Neural progenitor cell (in vitro differentiated cells): ENCODE data around the gene KCNJ18. TPM values are rescaled to one million over a fixed set of nuclear protein-coding genes. Genes with fewer than 3 reads are reported as not detected.
"Not testable (repeated sequence)": the region's sequence is repeated elsewhere in the genome, so short reads cannot be mapped to it uniquely, and the experiment has no call there.

Experiments
- DNase-seq: peaks from one replicate; pipeline ENCODE4 v3.0.0-alpha.2; 2016; ENCODE audit warnings: low spot score
- H2AFZ ChIP-seq: fragments of 200-600 bp; sonication (generic); replicated peaks from 2 replicates; pipeline ENCODE4 v1.6.1; 2016; ENCODE audit warnings: antibody characterized with exemption
- H3F3A ChIP-seq: fragments of 200-600 bp; sonication (generic); 2 replicates; pipeline ENCODE4 v1.6.1; 2016; ENCODE audit warnings: antibody characterized with exemption, low read depth
- H3K27ac ChIP-seq: fragments of 200-600 bp; sonication (generic); 2 replicates; pipeline ENCODE4 v1.5.1; 2016; ENCODE audit warnings: mild to moderate bottlenecking
- H3K27me3 ChIP-seq: fragments of 200-600 bp; sonication (generic); 2 replicates; pipeline ENCODE4 v1.6.1; 2016; ENCODE audit warnings: mild to moderate bottlenecking, moderate library complexity
- H3K36me3 ChIP-seq: fragments of 200-600 bp; sonication (generic); 2 replicates; pipeline ENCODE4 v1.5.1; 2016
- H3K4me1 ChIP-seq: fragments of 200-600 bp; sonication (generic); 2 replicates; pipeline ENCODE4 v1.6.1; 2016; ENCODE audit warnings: mixed run types
- H3K4me2 ChIP-seq: fragments of 200-600 bp; sonication (generic); 2 replicates; pipeline ENCODE4 v1.6.1; 2016
- H3K4me3 ChIP-seq: fragments of 200-600 bp; sonication (generic); 2 replicates; pipeline ENCODE4 v1.5.1; 2016
- H3K79me2 ChIP-seq: fragments of 200-600 bp; sonication (generic); 2 replicates; pipeline ENCODE4 v1.6.1; 2016; ENCODE audit warnings: low read depth
- H3K9ac ChIP-seq: fragments of 200-600 bp; sonication (generic); 2 replicates; pipeline ENCODE4 v1.6.1; 2016
- H3K9me3 ChIP-seq: fragments of 200-600 bp; sonication (generic); 2 replicates; pipeline ENCODE4 v1.5.1; 2016; ENCODE audit warnings: low read depth
- H4K20me1 ChIP-seq: fragments of 200-600 bp; sonication (generic); 2 replicates; pipeline ENCODE4 v1.6.1; 2016; ENCODE audit warnings: low read depth
- H3K27ac Mint-ChIP-seq: 3 replicates; pipeline ENCODE4 v1.8.0; 2021; ENCODE audit warnings: mixed read lengths
- H3K27me3 Mint-ChIP-seq: 2 replicates; pipeline ENCODE4 v1.8.0; 2022; ENCODE audit warnings: low read depth, mild to moderate bottlenecking, inconsistent platforms, moderate library complexity, mixed read lengths; ENCODE audit not compliant: insufficient read depth
- H3K36me3 Mint-ChIP-seq: 3 replicates; pipeline ENCODE4 v1.8.0; 2021; ENCODE audit warnings: mixed read lengths
- H3K4me1 Mint-ChIP-seq: 3 replicates; pipeline ENCODE4 v1.8.0; 2021; ENCODE audit warnings: mixed read lengths
- H3K4me3 Mint-ChIP-seq: 3 replicates; pipeline ENCODE4 v1.8.0; 2021; ENCODE audit warnings: mild to moderate bottlenecking, moderate library complexity, mixed read lengths
- H3K9me3 Mint-ChIP-seq: 3 replicates; pipeline ENCODE4 v1.8.0; 2020; ENCODE audit warnings: mixed read lengths
- CTCF ChIP-seq: fragments of 200-600 bp; sonication (generic); IDR thresholded peaks from 2 replicates; pipeline ENCODE4 v1.5.1; 2017; ENCODE audit warnings: antibody characterized with exemption, mild to moderate bottlenecking
- EZH2 ChIP-seq: fragments of 200-600 bp; sonication (generic); IDR thresholded peaks from 2 replicates; pipeline ENCODE4 v1.6.1; 2017; ENCODE audit warnings: antibody characterized with exemption, mild to moderate bottlenecking, moderate library complexity
- EZH2phosphoT487 ChIP-seq: fragments of 200-600 bp; sonication (generic); IDR thresholded peaks from 2 replicates; pipeline ENCODE4 v1.6.1; 2017; ENCODE audit warnings: antibody characterized with exemption
- total RNA-seq: library from RNA; depleted of rRNA; stranded (reverse); fragments of >200 nt; gene quantifications from 2 replicates; pipeline ENCODE4 v1.2.3, GENCODE V29; 2015; ENCODE audit warnings: low replicate concordance

The KCNJ18 gene
- total RNA-seq, 1 donor from 2014 or later, result not detected

- DNase-seq, result no peak
- H3K27ac ChIP-seq, result no peak overlapping the region
- Mint-ChIP-seq H3K36me3 (peaks cover under 1% of the 10 kb centered on the region), H3K27ac (no peak overlapping the region), H3K9me3 (peaks cover 88% of the 10 kb centered on the region), H3K4me1 (no peaks in the 10 kb centered on the region), H3K4me3 (no peak overlapping the region), H3K27me3 (peaks cover 15% of the 10 kb centered on the region)
- no peaks in the 10 kb centered on the region for H3K27me3 ChIP-seq
- H4K20me1 ChIP-seq, result no peaks in the 10 kb centered on the region
- H2AFZ ChIP-seq, result no peak overlapping the region
- no peak overlapping the region for H3K9ac ChIP-seq
- TF ChIP-seq EZH2phosphoT487 (no peak), EZH2 (no peak), CTCF (no peak)
- H3K36me3 ChIP-seq, result no peaks in the 10 kb centered on the region
- no peaks in the 10 kb centered on the region for H3K4me1 ChIP-seq
- H3K79me2 ChIP-seq, result no peaks in the 10 kb centered on the region
- no peaks in the 10 kb centered on the region for H3F3A ChIP-seq
- no peak overlapping the region for H3K4me2 ChIP-seq
- H3K4me3 ChIP-seq, result no peak overlapping the region
- H3K9me3 ChIP-seq, result no peaks in the 10 kb centered on the region
These were observed 18.0 kb upstream of the KCNJ18 start for GRCh38 chr17:21674242-21674731.

GRCh38 chr17:21674891-21675738 lies 17.2 kb upstream of the KCNJ18 start:
- Mint-ChIP-seq H3K9me3 (peaks cover 88% of the 10 kb centered on the region), H3K27me3 (peaks cover 13% of the 10 kb centered on the region)
- not testable (repeated sequence) for H2AFZ ChIP-seq, H3K9me3 ChIP-seq, H3K27me3 ChIP-seq, H3K4me3 Mint-ChIP-seq, H3K27ac Mint-ChIP-seq, H3K27ac ChIP-seq, H3K36me3 ChIP-seq, H3K79me2 ChIP-seq, H4K20me1 ChIP-seq, H3K4me2 ChIP-seq, H3K4me1 ChIP-seq, H3K4me1 Mint-ChIP-seq, DNase-seq, H3K9ac ChIP-seq, H3K36me3 Mint-ChIP-seq, H3K4me3 ChIP-seq, H3F3A ChIP-seq

- H3K4me1 ChIP-seq, H3K4me3 Mint-ChIP-seq, H3K27me3 ChIP-seq, H3F3A ChIP-seq, H3K27ac Mint-ChIP-seq, H3K4me3 ChIP-seq, H3K36me3 ChIP-seq, H3K9ac ChIP-seq, H3K4me2 ChIP-seq, DNase-seq, H3K4me1 Mint-ChIP-seq, H3K36me3 Mint-ChIP-seq, H3K79me2 ChIP-seq, H4K20me1 ChIP-seq, H3K9me3 ChIP-seq, H2AFZ ChIP-seq, H3K27ac ChIP-seq: not testable (repeated sequence)
- H3K27me3 Mint-ChIP-seq, result peaks cover 13% of the 10 kb centered on the region
- H3K9me3 Mint-ChIP-seq, result peaks cover 88% of the 10 kb centered on the region
These were observed 16.6 kb upstream of the KCNJ18 start for GRCh38 chr17:21675739-21676130.

- Mint-ChIP-seq H3K4me1 (no peaks in the 10 kb centered on the region), H3K27me3 (peaks cover 13% of the 10 kb centered on the region), H3K27ac (no peak overlapping the region), H3K9me3 (peaks cover 81% of the 10 kb centered on the region), H3K36me3 (peaks cover 2% of the 10 kb centered on the region), H3K4me3 (peak overlapping the region; percentile 3)
- no peak overlapping the region for H3K27ac ChIP-seq
- no peak overlapping the region for H3K4me2 ChIP-seq
- no peaks in the 10 kb centered on the region for H3K79me2 ChIP-seq
- H3K36me3 ChIP-seq, result no peaks in the 10 kb centered on the region
- no peaks in the 10 kb centered on the region for H3F3A ChIP-seq
- H3K9ac ChIP-seq, result no peak overlapping the region
- no peaks in the 10 kb centered on the region for H3K4me1 ChIP-seq
- H2AFZ ChIP-seq, result no peak overlapping the region
- no peak for TF ChIP-seq CTCF
- TF ChIP-seq EZH2phosphoT487, result no peak
- TF ChIP-seq EZH2, result no peak
- no peak overlapping the region for H3K4me3 ChIP-seq
- no peaks in the 10 kb centered on the region for H3K27me3 ChIP-seq
- no peaks in the 10 kb centered on the region for H4K20me1 ChIP-seq
- no peaks in the 10 kb centered on the region for H3K9me3 ChIP-seq
- DNase-seq, result no peak
These were observed 15.8 kb upstream of the KCNJ18 start for GRCh38 chr17:21676281-21677111.
